CD14-positive monocyte (primary cell): ENCODE results near the gene MAPK1IP1L. TPM values are rescaled to one million over a fixed set of nuclear protein-coding genes. Genes with fewer than 3 reads are reported as not detected.

ENCODE experiments used
- DNase-seq, 3 donors: peaks; one replicate each; pipeline ENCODE4 v3.0.0-alpha.2; 2011 to 2022
- H2AFZ ChIP-seq: 2 replicates; pipeline ENCODE4 v1.6.0; 2012; ENCODE audit warnings: mild to moderate bottlenecking, low read depth, low read length, inconsistent platforms; ENCODE audit not compliant: insufficient read depth, poor library complexity, severe bottlenecking
- H3K27ac ChIP-seq, 2 donors: 1 replicate in 1 of 2; 2 replicates in 1 of 2; pipeline ENCODE4 v1.5.1; 2012 to 2013; ENCODE audit warnings: low read length in 2 of 2, control low read depth in 1 of 2, inconsistent platforms in 1 of 2, low read depth in 1 of 2, mild to moderate bottlenecking in 1 of 2
- H3K27me3 ChIP-seq, 2 donors: one replicate each; pipeline versions ENCODE4 v1.6.0 to v1.6.1; 2011 to 2013; ENCODE audit warnings: low read length in 2 of 2; ENCODE audit not compliant: control insufficient read depth in 2 of 2, insufficient read depth in 2 of 2
- H3K36me3 ChIP-seq, 2 donors: replicated peaks in 1 of 2; 1 replicate in 1 of 2; 2 replicates in 1 of 2; pipeline versions ENCODE4 v1.5.1 to v1.6.1; 2012 to 2013; ENCODE audit warnings: low read length in 2 of 2, control low read depth in 1 of 2, inconsistent platforms in 1 of 2, mild to moderate bottlenecking in 1 of 2; ENCODE audit not compliant: insufficient read depth in 2 of 2, control insufficient read depth in 1 of 2
- H3K4me1 ChIP-seq, 2 donors: 1 replicate in 1 of 2; 2 replicates in 1 of 2; pipeline versions ENCODE4 v1.5.1 to v1.6.1; 2012 to 2013; ENCODE audit warnings: low read length in 2 of 2, control low read depth in 1 of 2, inconsistent platforms in 1 of 2, mild to moderate bottlenecking in 1 of 2, moderate library complexity in 1 of 2; ENCODE audit not compliant: insufficient read depth in 2 of 2, control insufficient read depth in 1 of 2
- H3K4me2 ChIP-seq: replicated peaks from 2 replicates; pipeline ENCODE3; 2012; ENCODE audit warnings: low read length, moderate library complexity, mild to moderate bottlenecking; ENCODE audit not compliant: poor library complexity, severe bottlenecking; ENCODE audit errors: extremely low read depth
- H3K4me3 ChIP-seq, 3 experiments: fragments of 200-600 bp in 1 of 3; sonication (generic) in 1 of 3; replicated peaks in 1 of 3; 1 replicate in 2 of 3; 2 replicates in 1 of 3; pipeline ENCODE4 v1.5.1; 2011 to 2013; ENCODE audit warnings: low read length in 3 of 3, mild to moderate bottlenecking in 3 of 3, control low read depth in 2 of 3, low read depth in 2 of 3, inconsistent platforms in 1 of 3, moderate library complexity in 1 of 3
- H3K79me2 ChIP-seq: 2 replicates; pipeline ENCODE4 v1.6.0; 2012; ENCODE audit warnings: mild to moderate bottlenecking, control low read depth, inconsistent platforms, low read length, moderate library complexity; ENCODE audit not compliant: insufficient read depth
- H3K9ac ChIP-seq: 2 replicates; pipeline ENCODE4 v1.6.0; 2017; ENCODE audit warnings: low read length, mild to moderate bottlenecking; ENCODE audit not compliant: insufficient read depth, poor library complexity, severe bottlenecking
- H3K9me3 ChIP-seq, 2 donors: replicated peaks in 1 of 2; 1 replicate in 1 of 2; 2 replicates in 1 of 2; pipeline versions ENCODE4 v1.5.1 to v1.6.1; 2012 to 2013; ENCODE audit warnings: low read length in 2 of 2, control low read depth in 1 of 2; ENCODE audit not compliant: control insufficient read depth in 1 of 2, insufficient read depth in 1 of 2
- H4K20me1 ChIP-seq: 2 replicates; pipeline ENCODE4 v1.6.0; 2012; ENCODE audit warnings: mild to moderate bottlenecking, low read length, control low read depth, moderate library complexity; ENCODE audit not compliant: insufficient read depth
- H3K27ac Mint-ChIP-seq, 7 donors: one replicate each; pipeline ENCODE4 v1.8.0; 2020; ENCODE audit warnings: mild to moderate bottlenecking in 7 of 7, mixed read lengths in 7 of 7, moderate library complexity in 6 of 7, inconsistent platforms in 2 of 7
- H3K27me3 Mint-ChIP-seq, 3 donors: one replicate each; pipeline ENCODE4 v1.8.0; 2021 to 2022; ENCODE audit warnings: low read depth in 3 of 3, mild to moderate bottlenecking in 3 of 3, mixed read lengths in 3 of 3, moderate library complexity in 3 of 3, inconsistent platforms in 1 of 3
- H3K36me3 Mint-ChIP-seq, 2 donors: one replicate each; pipeline ENCODE4 v1.8.0; 2020; ENCODE audit warnings: mixed read lengths in 2 of 2, inconsistent platforms in 1 of 2, mild to moderate bottlenecking in 1 of 2
- H3K4me1 Mint-ChIP-seq: one replicate; pipeline ENCODE4 v1.8.0; 2020; ENCODE audit warnings: mild to moderate bottlenecking, mixed read lengths
- H3K4me3 Mint-ChIP-seq, 2 donors: one replicate each; pipeline ENCODE4 v1.8.0; 2020; ENCODE audit warnings: mild to moderate bottlenecking in 2 of 2, mixed read lengths in 2 of 2, moderate library complexity in 1 of 2
- H3K9me3 Mint-ChIP-seq, 7 donors: one replicate each; pipeline ENCODE4 v1.8.0; 2020 to 2022; ENCODE audit warnings: mixed read lengths in 7 of 7, mild to moderate bottlenecking in 6 of 7, moderate library complexity in 6 of 7, inconsistent platforms in 2 of 7
- CTCF ChIP-seq: fragments of 200-600 bp; IDR thresholded peaks from one replicate; pipeline ENCODE4 v1.8.0; 2022; ENCODE audit warnings: antibody characterized with exemption, mild to moderate bottlenecking
- WGBS: methylation state at CpG from one replicate; pipeline ENCODE4 v1.1.5; 2013; ENCODE audit warnings: missing lambda C conversion rate; ENCODE audit not compliant: insufficient coverage; 5-methylcytosine and 5-hydroxymethylcytosine counted together
- intact Hi-C, 2 donors: fragments of 100-400 bp; cut with micrococcal nuclease; formaldehyde crosslinking; loops; one replicate each; pipeline versions ENCODE4 v1.15.0 to v1.15.1; 2023
- polyA plus RNA-seq, 3 donors: library from polyadenylated mRNA; depleted of rRNA in 1 of 3; unstranded in 2 of 3; stranded (reverse) in 1 of 3; fragments of 300-500 nt in 2 of 3; fragments of >200 nt in 1 of 3; fragmentation: Illumina TruSeq in 2 of 3; gene quantifications; 1 replicate in 2 of 3; 2 replicates in 1 of 3; pipeline ENCODE4 v1.2.3, GENCODE V29; 2012 to 2021

MAPK1IP1L gene
- polyA plus RNA-seq, 3 donors = 44.8 to 89.8 (median 67.8) TPM

DNA sequence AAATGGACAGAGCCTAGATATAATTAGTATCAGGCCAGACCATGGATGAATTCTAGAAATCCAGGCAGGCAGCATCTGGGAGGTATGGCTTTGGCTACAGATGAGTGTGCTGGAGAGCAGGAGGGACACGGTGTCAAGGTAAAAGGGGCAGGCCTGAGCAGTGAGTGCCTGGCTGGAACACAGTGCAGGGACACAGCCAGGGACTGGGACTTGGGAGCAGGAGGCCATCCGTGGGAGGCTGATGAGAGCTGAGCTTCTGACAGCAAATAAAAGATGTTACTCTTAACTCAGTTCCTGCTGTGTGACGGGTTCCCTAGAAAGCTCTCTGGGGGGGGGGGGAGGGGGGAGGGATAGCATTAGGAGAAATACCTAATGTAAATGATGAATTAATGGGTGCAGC is 64.0 kb downstream of the MAPK1IP1L start:
- no peak overlapping the region for H3K27ac ChIP-seq
- H3K79me2 ChIP-seq = no peaks in the 10 kb centered on the region
- H3K9ac ChIP-seq = no peak overlapping the region
- H3K4me2 ChIP-seq = no peak overlapping the region
- no peaks in the 10 kb centered on the region for H3K27me3 ChIP-seq
- Mint-ChIP-seq H3K4me3 (no peak overlapping the region), H3K9me3 (peaks cover 0 to 6% (median 2%) of the 10 kb centered on the region in 7 donors), H3K27ac (peak overlapping the region in 3 of 7 donors; percentile 54 to 81 (median 78)), H3K27me3 (peaks cover 0 to 9% (median 1%) of the 10 kb centered on the region in 3 donors), H3K36me3 (peaks cover 3 to 8% of the 10 kb centered on the region in 2 donors), H3K4me1 (peaks cover 47% of the 10 kb centered on the region)
- H3K4me1 ChIP-seq = peaks cover 50 to 52% of the 10 kb centered on the region in 2 donors
- no peak overlapping the region for H2AFZ ChIP-seq
- intact Hi-C loops = no loop called here
- 94% methylated on average over 2 of the region's 3 CpGs for WGBS
- no peaks in the 10 kb centered on the region for H3K36me3 ChIP-seq
- H3K9me3 ChIP-seq = no peaks in the 10 kb centered on the region
- no peak for DNase-seq
- H3K4me3 ChIP-seq = no peak overlapping the region
- H4K20me1 ChIP-seq = no peaks in the 10 kb centered on the region
- no peak for TF ChIP-seq CTCF

DNA sequence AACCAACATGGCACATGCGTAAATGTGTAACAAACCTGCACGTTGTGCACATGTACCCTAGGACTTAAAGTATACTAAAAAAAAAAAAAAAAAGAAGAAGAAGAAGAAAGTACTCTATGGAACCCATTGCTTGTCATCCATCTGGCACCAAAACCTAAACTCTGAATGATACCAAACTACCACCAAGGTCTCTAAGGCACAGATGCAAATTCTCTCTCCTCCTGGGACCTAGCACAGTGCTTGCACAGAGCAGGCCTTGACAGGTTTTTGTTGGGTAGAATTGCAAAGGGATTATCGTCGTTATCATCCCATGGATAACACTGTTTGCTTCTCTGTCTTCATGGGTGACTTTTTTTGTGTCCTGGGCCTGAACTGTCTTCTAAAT is 64.4 kb downstream of the MAPK1IP1L start:
- Histone ChIP-seq H3K9ac (no peak overlapping the region), H4K20me1 (no peaks in the 10 kb centered on the region), H3K79me2 (no peaks in the 10 kb centered on the region), H3K27me3 (no peaks in the 10 kb centered on the region), H3K27ac (peak overlapping the region in 1 of 2 donors; percentile 98), H3K36me3 (no peaks in the 10 kb centered on the region), H3K4me2 (no peak overlapping the region), H2AFZ (no peak overlapping the region), H3K4me1 (peaks cover 54 to 56% of the 10 kb centered on the region in 2 donors), H3K9me3 (no peaks in the 10 kb centered on the region), H3K4me3 (no peak overlapping the region)
- DNase-seq = no peak
- WGBS = 100% methylated on average over 1 of the region's 4 CpGs
- H3K4me3 Mint-ChIP-seq = no peak overlapping the region
- H3K9me3 Mint-ChIP-seq = peaks cover 0 to 6% (median 2%) of the 10 kb centered on the region in 7 donors
- H3K27ac Mint-ChIP-seq = peak overlapping the region in 3 of 7 donors; percentile 21 to 95 (median 88)
- H3K4me1 Mint-ChIP-seq = peaks cover 51% of the 10 kb centered on the region
- H3K36me3 Mint-ChIP-seq = peaks cover 3 to 8% of the 10 kb centered on the region in 2 donors
- intact Hi-C loops = no loop called here
- peaks cover 0 to 9% (median 1%) of the 10 kb centered on the region in 3 donors for H3K27me3 Mint-ChIP-seq
- TF ChIP-seq CTCF = no peak
